Natural killer cell (primary cell): Measurements from ENCODE around the gene LRRC32. TPM values are rescaled to one million over a fixed set of nuclear protein-coding genes. Genes with fewer than 3 reads are reported as not detected.

Source experiments
- ATAC-seq, 3 donors: fragments of 150-1000 bp in 2 of 3; fragments of 200-7000 bp in 1 of 3; cut with Tn5 transposase; 1 replicate in 1 of 3; 2 replicates in 2 of 3; pipeline ENCODE4 v1.10.0; 2021; ENCODE audit warnings: mild to moderate bottlenecking in 2 of 3, moderate library complexity in 2 of 3
- DNase-seq, 2 donors: peaks; one replicate each; pipeline versions ENCODE4 v3.0.0 to v3.0.0-alpha.2; 2013 to 2021; ENCODE audit warnings: mixed read lengths in 1 of 2
- H3K27ac ChIP-seq: one replicate; pipeline ENCODE4 v1.5.1; 2013; ENCODE audit warnings: mild to moderate bottlenecking, low read length
- H3K27me3 ChIP-seq: one replicate; pipeline ENCODE4 v1.6.1; 2013; ENCODE audit warnings: low read length; ENCODE audit not compliant: control insufficient read depth, insufficient read depth
- H3K36me3 ChIP-seq: one replicate; pipeline ENCODE4 v1.6.1; 2013; ENCODE audit warnings: low read length; ENCODE audit not compliant: control insufficient read depth, insufficient read depth
- H3K4me1 ChIP-seq: one replicate; pipeline ENCODE4 v1.6.1; 2013; ENCODE audit warnings: low read length; ENCODE audit not compliant: control insufficient read depth, insufficient read depth
- H3K4me3 ChIP-seq: one replicate; pipeline ENCODE4 v1.5.1; 2013; ENCODE audit warnings: low read length
- H3K9me3 ChIP-seq: one replicate; pipeline ENCODE4 v1.6.1; 2013; ENCODE audit warnings: low read length; ENCODE audit not compliant: control insufficient read depth, insufficient read depth
- H3K27ac Mint-ChIP-seq, 2 donors: one replicate each; pipeline ENCODE4 v1.8.0; 2022; ENCODE audit warnings: mild to moderate bottlenecking in 2 of 2, mixed read lengths in 2 of 2, moderate library complexity in 1 of 2
- H3K27me3 Mint-ChIP-seq, 2 donors: one replicate each; pipeline ENCODE4 v1.8.0; 2022; ENCODE audit warnings: low read depth in 2 of 2, mixed read lengths in 2 of 2
- H3K36me3 Mint-ChIP-seq: one replicate; pipeline ENCODE4 v1.8.0; 2022; ENCODE audit warnings: mixed read lengths
- H3K4me1 Mint-ChIP-seq, 2 donors: one replicate each; pipeline ENCODE4 v1.8.0; 2022; ENCODE audit warnings: mixed read lengths in 2 of 2
- H3K4me3 Mint-ChIP-seq: one replicate; pipeline ENCODE4 v1.8.0; 2022; ENCODE audit warnings: mild to moderate bottlenecking, moderate library complexity, mixed read lengths
- H3K9me3 Mint-ChIP-seq, 2 donors: one replicate each; pipeline ENCODE4 v1.8.0; 2022; ENCODE audit warnings: mixed read lengths in 2 of 2
- CTCF ChIP-seq: fragments of 200-600 bp; IDR thresholded peaks from one replicate; pipeline ENCODE4 v1.8.0; 2022; ENCODE audit warnings: antibody characterized with exemption
- WGBS: methylation state at CpG from one replicate; pipeline ENCODE4 v1.1.7; 2013; ENCODE audit warnings: missing lambda C conversion rate; ENCODE audit not compliant: insufficient coverage; 5-methylcytosine and 5-hydroxymethylcytosine counted together
- intact Hi-C: fragments of 100-400 bp; cut with micrococcal nuclease; formaldehyde crosslinking; loops from one replicate; pipeline ENCODE4 v1.14.2; 2022
- total RNA-seq, 4 donors: library from RNA; stranded (reverse); fragments of 120-200 nt in 1 of 4; gene quantifications; one replicate each; pipeline versions ENCODE4 v1.2.3 to v1.2.4, GENCODE V29; 2013 to 2022

The LRRC32 gene
- total RNA-seq, 3 donors from 2014 or later (not counting 1 experiment from before 2014, with no cell fraction given) = 0.14 to 1.4 (median 1.4) TPM

DNA sequence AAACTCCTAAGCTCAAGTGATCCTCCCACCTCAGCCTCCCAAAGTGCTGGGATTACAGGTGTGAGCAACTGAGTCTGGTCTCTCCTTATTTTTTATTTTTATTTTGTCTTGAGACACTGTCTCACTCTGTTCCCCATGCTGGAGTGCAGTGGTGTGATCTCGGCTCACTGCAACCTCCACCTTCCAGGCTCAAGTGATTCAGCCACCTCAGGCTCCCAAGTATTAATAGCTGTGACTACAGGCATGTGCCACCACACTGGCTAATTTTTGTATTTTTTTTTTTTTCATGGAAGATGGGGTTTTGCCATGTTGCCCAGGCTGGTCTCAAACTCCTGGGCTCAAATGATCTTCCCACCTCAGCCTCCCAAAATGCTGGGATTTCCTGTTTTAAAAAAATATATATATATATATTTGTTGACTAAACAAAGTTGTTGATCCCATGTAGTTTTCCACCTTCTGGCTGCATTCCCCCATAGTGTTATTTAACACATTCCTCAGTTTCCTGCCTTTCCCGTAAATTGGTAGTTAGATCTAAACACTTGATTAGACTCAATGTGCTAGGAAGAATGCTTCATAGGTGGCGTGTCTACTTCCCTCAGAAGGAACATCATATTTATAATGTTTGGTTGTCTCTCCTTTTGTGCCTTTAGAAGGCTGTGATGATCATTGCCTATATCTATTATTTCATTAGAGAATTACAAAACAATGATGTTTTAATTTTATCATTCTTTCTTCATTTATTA is 38.8 kb downstream of the LRRC32 start:
- WGBS = 88% methylated on average over 2 of the region's 3 CpGs
- intact Hi-C loops = no loop called here
- peaks cover 29 to 40% of the 10 kb centered on the region in 2 donors for H3K27me3 Mint-ChIP-seq

DNA sequence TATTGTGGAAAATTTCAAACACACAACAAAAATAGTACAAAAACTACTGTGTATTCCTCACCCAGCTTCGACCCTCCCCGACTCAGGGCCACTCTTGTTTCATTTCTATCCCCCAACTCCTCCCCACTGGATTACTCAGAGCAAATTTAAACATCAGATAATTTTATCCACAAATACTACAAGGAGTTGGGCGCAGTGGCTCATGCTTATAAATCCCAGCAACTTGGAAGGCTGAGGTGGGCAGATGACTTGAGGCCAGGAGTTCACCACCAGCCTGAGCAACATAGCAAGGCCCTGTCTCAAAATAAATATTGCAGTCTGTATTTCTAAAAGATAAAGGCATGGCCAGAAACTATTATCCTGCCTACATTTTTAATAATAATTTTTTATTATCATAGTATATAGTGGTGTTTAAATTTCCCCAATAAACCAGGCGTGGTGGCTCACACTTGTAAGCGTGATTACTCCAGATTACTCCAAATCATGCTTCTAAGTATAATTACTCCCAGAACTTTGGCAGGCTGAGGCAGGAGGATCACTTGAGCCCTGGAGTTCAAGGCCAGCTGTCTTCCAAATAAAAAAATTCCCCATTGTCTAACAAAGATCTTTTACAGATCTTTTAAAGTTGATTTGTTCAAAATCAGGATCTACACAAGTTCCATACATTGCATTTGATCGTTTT is 39.8 kb downstream of the LRRC32 start:
- Mint-ChIP-seq H3K27ac (peak overlapping the region in 1 of 2 donors; percentile 88), H3K36me3 (no peaks in the 10 kb centered on the region), H3K4me1 (peaks cover 21 to 34% of the 10 kb centered on the region in 2 donors), H3K27me3 (peaks cover 28 to 44% of the 10 kb centered on the region in 2 donors), H3K9me3 (no peaks in the 10 kb centered on the region), H3K4me3 (no peak overlapping the region)
- peaks cover 3% of the 10 kb centered on the region for H3K9me3 ChIP-seq
- no peak overlapping the region for H3K27ac ChIP-seq
- WGBS = 84% methylated on average over 5 of the region's 6 CpGs
- H3K4me3 ChIP-seq = no peak overlapping the region
- ATAC-seq = no peak
- peaks cover 43% of the 10 kb centered on the region for H3K4me1 ChIP-seq
- no peak for TF ChIP-seq CTCF
- intact Hi-C loops = no loop called here
- H3K36me3 ChIP-seq = no peaks in the 10 kb centered on the region
- H3K27me3 ChIP-seq = peaks cover 10% of the 10 kb centered on the region
- no peak for DNase-seq

More for the DNA sequence above, 38.8 kb downstream of the LRRC32 start:
- H3K27me3 ChIP-seq = peaks cover 2% of the 10 kb centered on the region
- no peak overlapping the region for H3K27ac Mint-ChIP-seq
- H3K9me3 Mint-ChIP-seq = no peaks in the 10 kb centered on the region
- peaks cover 35% of the 10 kb centered on the region for H3K4me1 ChIP-seq
- H3K4me1 Mint-ChIP-seq = peaks cover 12 to 28% of the 10 kb centered on the region in 2 donors
- no peak for TF ChIP-seq CTCF
- H3K27ac ChIP-seq = no peak overlapping the region
- no peaks in the 10 kb centered on the region for H3K9me3 ChIP-seq
- H3K4me3 ChIP-seq = no peak overlapping the region
- no peak for DNase-seq
- ATAC-seq = no peak
- no peak overlapping the region for H3K4me3 Mint-ChIP-seq
- no peaks in the 10 kb centered on the region for H3K36me3 Mint-ChIP-seq
- no peaks in the 10 kb centered on the region for H3K36me3 ChIP-seq

- Histone ChIP-seq H3K36me3 (no peaks in the 10 kb centered on the region), H3K4me3 (no peak overlapping the region), H3K9me3 (peaks cover 11% of the 10 kb centered on the region), H3K4me1 (peaks cover 43% of the 10 kb centered on the region), H3K27ac (peak overlapping the region; percentile 57), H3K27me3 (peaks cover 17% of the 10 kb centered on the region)
- Mint-ChIP-seq H3K9me3 (no peaks in the 10 kb centered on the region), H3K36me3 (no peaks in the 10 kb centered on the region), H3K4me3 (no peak overlapping the region), H3K4me1 (peaks cover 26 to 34% of the 10 kb centered on the region in 2 donors), H3K27me3 (peaks cover 28 to 44% of the 10 kb centered on the region in 2 donors), H3K27ac (peak overlapping the region in 1 of 2 donors; percentile 88)
- 16% methylated on average over 11 of the region's 11 CpGs for WGBS
- ATAC-seq = peak in 1 of 3 donors; percentile 30
- DNase-seq = peak in 1 of 2 donors; percentile 18
- no peak for TF ChIP-seq CTCF
- intact Hi-C loops = loop anchor here (5.0 kb wide), 1 partner anchor 42 kb away; the partner anchor contains the start of gene LRRC32
These were observed 40.5 kb downstream of the LRRC32 start for GRCh38 chr11:76629853-76630599.
